Gastroesophageal sphincter (tissue), 4 donors: ENCODE data around the gene PIAS4. TPM values are rescaled to one million over a fixed set of nuclear protein-coding genes. Genes with fewer than 3 reads are reported as not detected.
A peak's percentile ranks its signal among the peaks of the same experiment; 100 is the strongest.

Experiments used
- ATAC-seq: fragments of 150-250 bp; one replicate; pipeline ENCODE4 v1.9.1; 2016; ENCODE audit warnings: mild to moderate bottlenecking, moderate library complexity
- H3K27ac ChIP-seq, 4 donors: fragments of 200-600 bp; sonication (generic) in 3 of 4; 1 replicate in 3 of 4; 2 replicates in 1 of 4; pipeline ENCODE4 v1.5.1; 2016 to 2019
- H3K27me3 ChIP-seq: fragments of 200-600 bp; sonication (generic); one replicate; pipeline ENCODE4 v1.5.1; 2019
- H3K36me3 ChIP-seq, 2 donors: fragments of 200-600 bp; sonication (generic); one replicate each; pipeline ENCODE4 v1.5.1; 2019; ENCODE audit warnings: control low read depth in 1 of 2
- H3K4me1 ChIP-seq, 3 donors: fragments of 200-600 bp; sonication (generic); 1 replicate in 2 of 3; 2 replicates in 1 of 3; pipeline ENCODE4 v1.5.1; 2016 to 2019; ENCODE audit warnings: control low read depth in 2 of 3
- H3K4me3 ChIP-seq, 2 donors: fragments of 200-600 bp; sonication (generic); one replicate each; pipeline ENCODE4 v1.5.1; 2019; ENCODE audit warnings: mild to moderate bottlenecking in 1 of 2, moderate library complexity in 1 of 2
- H3K9me3 ChIP-seq, 3 donors: fragments of 200-600 bp; sonication (generic); one replicate each; pipeline ENCODE4 v1.5.1; 2017 to 2019; ENCODE audit warnings: control low read depth in 2 of 3
- CTCF ChIP-seq, 4 experiments: fragments of 200-600 bp in 2 of 4; fragments of 450-650 bp in 2 of 4; sonication (generic) in 1 of 4; IDR thresholded peaks; one replicate each; pipeline ENCODE4 v1.5.1; 2017 to 2019; ENCODE audit warnings: antibody characterized with exemption in 4 of 4, mild to moderate bottlenecking in 2 of 4, moderate library complexity in 2 of 4
- EP300 ChIP-seq: sonication (generic); formaldehyde crosslinking; IDR thresholded peaks from one replicate; pipeline ENCODE4 v1.6.1; 2017; ENCODE audit warnings: antibody characterized with exemption, mild to moderate bottlenecking
- POLR2A ChIP-seq, 2 donors: fragments of 450-650 bp; IDR thresholded peaks; one replicate each; pipeline ENCODE4 v1.6.1; 2017; ENCODE audit warnings: antibody characterized with exemption in 2 of 2, mild to moderate bottlenecking in 2 of 2, moderate library complexity in 1 of 2
- POLR2AphosphoS5 ChIP-seq: sonication (generic); formaldehyde crosslinking; IDR thresholded peaks from one replicate; pipeline ENCODE4 v1.6.1; 2017; ENCODE audit warnings: antibody characterized with exemption
- WGBS, 2 donors: methylation state at CpG; one replicate each; pipeline ENCODE4 v1.1.5; 2018; ENCODE audit warnings: low coverage in 1 of 2; 5-methylcytosine and 5-hydroxymethylcytosine counted together
- total RNA-seq, 4 donors: library from RNA; depleted of rRNA; stranded (reverse); fragments of >200 nt; gene quantifications; one replicate each; pipeline ENCODE4 v1.1.0, GENCODE V29; 2016

The PIAS4 gene
- total RNA-seq, 4 donors from 2014 or later = 15.3 to 26.4 (median 16.8) TPM

GRCh38 chr19:3983936-3984583 lies 23.5 kb upstream of the PIAS4 start:
- ATAC-seq = no peak
- Histone ChIP-seq H3K4me3 (peak overlapping the region; percentile 80 to 94), H3K27ac (peak overlapping the region; percentile 91 to 96 (median 94)), H3K4me1 (peaks cover 6 to 82% (median 34%) of the 10 kb centered on the region in 3 donors), H3K27me3 (no peaks in the 10 kb centered on the region), H3K36me3 (peaks cover 4 to 50% of the 10 kb centered on the region in 2 donors), H3K9me3 (no peaks in the 10 kb centered on the region)
- 0 to 56% methylated on average over 1 to 6 of the region's 30 CpGs for WGBS, 2 donors
- TF ChIP-seq POLR2AphosphoS5 = peak; percentile 32
- no peak for TF ChIP-seq EP300
- peak in 1 of 2 donors; percentile 13 for TF ChIP-seq POLR2A (IDR thresholded peaks at IDR 0.05)

- Histone ChIP-seq H3K36me3 (peaks cover 4 to 46% of the 10 kb centered on the region in 2 donors), H3K27ac (peak overlapping the region; percentile 91 to 96 (median 94)), H3K9me3 (no peaks in the 10 kb centered on the region), H3K4me1 (peaks cover 6 to 82% (median 34%) of the 10 kb centered on the region in 3 donors), H3K27me3 (no peaks in the 10 kb centered on the region), H3K4me3 (peak overlapping the region; percentile 80 to 94)
- 0% methylated on average over 8 to 9 of the region's 10 CpGs for WGBS, 2 donors
- ATAC-seq = peak; percentile 4
- TF ChIP-seq POLR2A (IDR thresholded peaks at IDR 0.05) (no peak), EP300 (no peak), CTCF (IDR thresholded peaks at IDR 0.05) (no peak), POLR2AphosphoS5 (no peak)
Observed at GRCh38 chr19:3984584-3984907, 23.0 kb upstream of the PIAS4 start.

- Histone ChIP-seq H3K4me1 (peaks cover 6 to 77% (median 34%) of the 10 kb centered on the region in 3 donors), H3K36me3 (peaks cover 4 to 40% of the 10 kb centered on the region in 2 donors), H3K27me3 (no peaks in the 10 kb centered on the region), H3K27ac (peak within 1 kb of the TSS; percentile 91 to 96 (median 94)), H3K4me3 (peak within 1 kb of the TSS; percentile 80 to 94), H3K9me3 (no peaks in the 10 kb centered on the region)
- ATAC-seq = peak; percentile 69
- WGBS, 2 donors = 0% methylated on average over 1 to 7 of the region's 80 CpGs
- TF ChIP-seq EP300 (no peak), CTCF (IDR thresholded peaks at IDR 0.05) (peak in 3 of 4 experiments; percentile 10 to 19 (median 12)), POLR2AphosphoS5 (peak; percentile 100), POLR2A (IDR thresholded peaks at IDR 0.05) (peak; percentile 99)
Observed at GRCh38 chr19:3984908-3985642, 22.5 kb upstream of the PIAS4 start, which contains the start of gene EEF2. Gene EEF2, minus strand, starts transcription at chr19:3985463. Its CDS starts 83 bp downstream, at chr19:3985380.

- H3K27me3 ChIP-seq = no peaks in the 10 kb centered on the region
- TF ChIP-seq POLR2AphosphoS5 (no peak), EP300 (no peak), POLR2A (IDR thresholded peaks at IDR 0.05) (no peak), CTCF (IDR thresholded peaks at IDR 0.05) (no peak)
Observed at GRCh38 chr19:3985643-3986259, 21.8 kb upstream of the PIAS4 start.

More at GRCh38 chr19:3985643-3986259, 21.8 kb upstream of the PIAS4 start:
- WGBS, 2 donors = 3% methylated on average over 12 to 14 of the region's 19 CpGs
- Histone ChIP-seq H3K4me1 (peaks cover 6 to 70% (median 34%) of the 10 kb centered on the region in 3 donors), H3K9me3 (no peaks in the 10 kb centered on the region), H3K4me3 (peak overlapping the region; percentile 80 to 94), H3K27ac (peak overlapping the region; percentile 70 to 96 (median 94)), H3K36me3 (peaks cover 2 to 34% of the 10 kb centered on the region in 2 donors)
- ATAC-seq = peak; percentile 0
